ENCODE measurements around the gene ANKAR. TPM values are rescaled to one million over a fixed set of nuclear protein-coding genes. Genes with fewer than 3 reads are reported as not detected.

ANKAR gene
- total and polyA plus RNA-seq, 2 of the 4 experiments (the other 2 are of a cell fraction), result 0.96 to 2.2 TPM

DNA sequence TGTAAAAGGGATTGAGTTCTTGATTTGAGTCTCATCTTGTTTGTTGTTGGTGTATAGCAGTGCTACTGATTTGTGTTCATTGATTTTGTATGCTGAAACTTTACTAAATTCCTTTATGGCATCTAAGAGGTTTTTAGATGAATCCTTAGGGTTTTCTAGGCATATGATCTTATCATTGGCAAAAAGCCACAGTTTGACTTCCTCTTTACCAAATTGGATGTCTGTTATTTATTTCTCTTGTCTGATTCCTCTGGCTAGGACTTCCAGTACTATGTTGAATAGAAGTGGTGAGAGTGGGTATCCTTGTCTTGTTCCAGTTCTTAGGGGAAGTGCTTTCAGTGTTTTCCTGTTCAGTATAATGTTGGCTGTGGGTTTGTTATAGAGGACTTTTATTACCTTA lies 4.8 kb downstream of the ANKAR start:
- ATAC-seq (ENCODE audit: low read depth) (no peak), DNase-seq (peak; percentile 18)
- no peak overlapping the region for H3K23ac ChIP-seq (ENCODE audit: low read depth, low read length)
- H2AK9ac ChIP-seq (replicated peaks; ENCODE audit: low read depth, low read length, poor library complexity), result no peak overlapping the region
- no peak overlapping the region for H4K8ac ChIP-seq (ENCODE audit: low read depth in 2 of 2, low read length in 2 of 2)
- no TSS peak for BruUV-seq (replicated peaks)
- H2BK20ac ChIP-seq (ENCODE audit: low read depth, low read length), result no peak overlapping the region
- in situ Hi-C loops (cut with MboI; ENCODE audit: low sequenced_read_pairs), result no loop called here
- H2AFZ ChIP-seq (replicated peaks; ENCODE audit: low read length, poor library complexity), result no peak overlapping the region
- H2BK15ac ChIP-seq (ENCODE audit: low read depth, low read length), result no peak overlapping the region
- no peak overlapping the region for H3K18ac ChIP-seq (ENCODE audit: low read depth, low read length)
- H2BK120ac ChIP-seq (ENCODE audit: low read depth, low read length), result no peak overlapping the region
- peaks cover 2% of the 10 kb centered on the region; the same call in 1 of the 2 replicates for H3K4me1 ChIP-seq (ENCODE audit: control insufficient read depth, insufficient read depth, low read length)
- no peak overlapping the region for H3K4me2 ChIP-seq (ENCODE audit: low read depth, low read length)
- no peak overlapping the region for H2AK5ac ChIP-seq (ENCODE audit: low read depth, low read length)
- 0 out of 2 replicates have a peak, but pooled peaks cover 1% of the 10 kb centered on the region for H3K36me3 ChIP-seq (ENCODE audit: control insufficient read depth, insufficient read depth, low read length)
- TF ChIP-seq, protein P1, sequence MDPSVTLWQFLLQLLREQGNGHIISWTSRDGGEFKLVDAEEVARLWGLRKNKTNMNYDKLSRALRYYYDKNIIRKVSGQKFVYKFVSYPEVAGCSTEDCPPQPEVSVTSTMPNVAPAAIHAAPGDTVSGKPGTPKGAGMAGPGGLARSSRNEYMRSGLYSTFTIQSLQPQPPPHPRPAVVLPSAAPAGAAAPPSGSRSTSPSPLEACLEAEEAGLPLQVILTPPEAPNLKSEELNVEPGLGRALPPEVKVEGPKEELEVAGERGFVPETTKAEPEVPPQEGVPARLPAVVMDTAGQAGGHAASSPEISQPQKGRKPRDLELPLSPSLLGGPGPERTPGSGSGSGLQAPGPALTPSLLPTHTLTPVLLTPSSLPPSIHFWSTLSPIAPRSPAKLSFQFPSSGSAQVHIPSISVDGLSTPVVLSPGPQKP (IDR thresholded peaks at IDR 0.05; ENCODE audit: borderline replicate concordance, low read depth, low read length), result no peak
- no peak for TF ChIP-seq MAFK (IDR thresholded peaks at IDR 0.05; ENCODE audit: low read depth, low read length)
- H4K20me1 ChIP-seq (ENCODE audit: insufficient read depth, low read length), result no peaks in the 10 kb centered on the region
- H4K91ac ChIP-seq (ENCODE audit: insufficient read depth, low read depth, low read length), result no peak overlapping the region
- dilution Hi-C loops (cut with HindIII; ENCODE audit: low sequenced_read_pairs, unreplicated experiment), result no loop called here
- ChIA-PET POLR2A (ENCODE audit: unreplicated experiment) (no interaction called here), CTCF (no interaction called here)
- no peak overlapping the region for H3K4ac ChIP-seq (ENCODE audit: low read depth, low read length)
- no peaks in the 10 kb centered on the region for H3K9me1 ChIP-seq (ENCODE audit: insufficient read depth, low read length)
- H3K4me3 ChIP-seq (ENCODE audit: insufficient read depth, low read depth, low read length), result no peak overlapping the region
- H3K79me1 ChIP-seq (ENCODE audit: low read depth in 1 of 2, low read length in 2 of 2), result peaks cover 17 to 20% of the 10 kb centered on the region in 2 experiments; a peak in 3 of 4 replicates
- H3K56ac ChIP-seq (ENCODE audit: extremely low read depth, insufficient read depth, low read length), result no peak overlapping the region
- H3K14ac ChIP-seq (replicated peaks; ENCODE audit: low read depth, low read length), result no peak overlapping the region
- H4K5ac ChIP-seq (ENCODE audit: low read depth, low read length), result no peak overlapping the region
- H3K9ac ChIP-seq (ENCODE audit: low read depth, low read length), result no peak overlapping the region
- no peak overlapping the region for H3K27ac ChIP-seq (ENCODE audit: insufficient read depth, low read length)
- H3K27me3 ChIP-seq (ENCODE audit: control insufficient read depth, insufficient read depth, low read length), result no peaks in the 10 kb centered on the region
- H3K9me3 ChIP-seq (ENCODE audit: control insufficient read depth, insufficient read depth, low read length), result no peaks in the 10 kb centered on the region
- intact Hi-C loops (cut with micrococcal nuclease), result no loop called here
- no peak overlapping the region for H2BK5ac ChIP-seq (ENCODE audit: low read depth, low read length, poor library complexity, severe bottlenecking)

Measured in IMR-90 (cell line).